HG03571 (cell line): ENCODE measurements around the gene LPAR5.
"Not testable (repeated sequence)": the region's sequence is repeated elsewhere in the genome, so short reads cannot be mapped to it uniquely, and the experiment has no call there.

ENCODE experiments used
- ATAC-seq: cut with Tn5 transposase; IDR thresholded peaks from one replicate; pipeline ENCODE4 v1.9.1; 2021; ENCODE audit not compliant: unreplicated experiment

Gene LPAR5

DNA sequence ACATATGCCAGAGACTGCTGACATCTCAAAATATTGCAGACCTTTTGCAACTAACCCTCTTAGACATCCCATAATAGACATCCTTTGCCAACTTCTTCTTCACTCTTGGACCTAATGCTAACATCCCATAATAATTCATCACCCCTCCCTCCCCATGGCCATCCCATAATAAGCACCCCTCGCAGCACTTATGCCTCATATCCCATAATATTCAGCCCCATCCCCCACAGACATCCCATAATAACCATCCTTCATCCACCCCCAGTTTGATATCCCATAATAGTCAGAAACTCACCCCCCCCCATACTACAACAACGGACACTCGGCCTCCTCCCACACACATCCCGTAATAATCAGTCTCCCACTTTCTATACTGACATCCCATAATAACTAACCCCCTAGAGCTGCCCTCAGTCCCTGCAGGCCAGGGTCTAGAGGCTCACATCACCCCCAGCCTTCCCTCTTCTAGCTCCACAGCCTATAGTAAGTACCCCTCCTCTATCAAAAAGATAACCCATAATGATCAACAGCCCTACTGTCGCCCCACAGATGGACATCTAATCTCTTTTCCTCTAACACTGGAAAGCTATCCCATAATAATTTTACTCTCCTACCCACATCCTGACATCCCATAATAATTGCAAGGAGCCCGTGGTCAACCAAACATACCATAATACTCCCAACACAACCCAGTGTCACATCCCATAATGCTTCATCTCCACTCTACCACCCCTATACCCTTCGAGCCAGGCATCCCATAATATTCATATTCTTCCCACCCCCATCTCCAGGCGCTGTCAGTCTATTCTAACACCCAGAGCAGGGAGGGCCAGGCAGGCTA, 27.8 kb downstream of the LPAR5 start:
- no peak for ATAC-seq

DNA sequence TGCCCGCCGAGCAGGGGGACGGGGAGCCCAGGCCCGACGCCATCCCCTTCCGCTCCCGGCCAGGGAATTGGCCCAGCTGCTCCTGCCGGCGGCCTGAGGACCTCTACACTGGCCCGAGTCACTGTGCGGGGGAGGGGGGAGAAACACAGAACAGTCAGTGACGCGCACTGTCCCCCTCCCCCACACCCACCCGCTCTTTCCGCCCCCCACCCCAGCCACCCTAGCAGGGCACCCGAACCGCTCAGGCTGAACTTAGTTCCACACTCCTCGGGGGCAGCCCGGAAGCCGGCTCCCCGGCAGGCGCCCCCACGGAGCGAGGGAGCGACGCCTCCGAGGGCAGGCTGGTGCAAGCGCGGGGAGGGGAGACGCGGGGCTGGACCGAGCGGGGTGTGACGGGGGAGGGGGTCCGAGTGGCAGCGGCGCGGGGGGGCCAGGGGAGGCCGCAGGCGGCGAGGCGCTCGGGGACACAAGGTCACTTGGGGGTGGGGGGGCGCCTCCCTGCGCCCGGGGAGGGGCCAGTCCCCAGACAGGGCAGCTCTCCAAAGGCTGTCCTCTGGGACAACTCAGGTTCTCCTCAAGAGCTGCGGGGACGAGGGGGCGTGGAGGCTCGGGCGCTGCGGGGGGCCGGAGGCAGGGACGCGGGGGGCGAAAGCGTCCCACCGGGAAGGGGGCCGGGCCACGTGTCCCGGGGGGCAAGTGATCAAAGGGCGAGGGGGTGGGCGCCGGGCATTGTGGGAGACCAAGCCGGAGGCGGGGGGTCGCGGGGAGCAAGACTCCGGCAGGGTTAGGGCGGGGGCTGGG, 29.2 kb downstream of the LPAR5 start:
- ATAC-seq, result no peak

DNA sequence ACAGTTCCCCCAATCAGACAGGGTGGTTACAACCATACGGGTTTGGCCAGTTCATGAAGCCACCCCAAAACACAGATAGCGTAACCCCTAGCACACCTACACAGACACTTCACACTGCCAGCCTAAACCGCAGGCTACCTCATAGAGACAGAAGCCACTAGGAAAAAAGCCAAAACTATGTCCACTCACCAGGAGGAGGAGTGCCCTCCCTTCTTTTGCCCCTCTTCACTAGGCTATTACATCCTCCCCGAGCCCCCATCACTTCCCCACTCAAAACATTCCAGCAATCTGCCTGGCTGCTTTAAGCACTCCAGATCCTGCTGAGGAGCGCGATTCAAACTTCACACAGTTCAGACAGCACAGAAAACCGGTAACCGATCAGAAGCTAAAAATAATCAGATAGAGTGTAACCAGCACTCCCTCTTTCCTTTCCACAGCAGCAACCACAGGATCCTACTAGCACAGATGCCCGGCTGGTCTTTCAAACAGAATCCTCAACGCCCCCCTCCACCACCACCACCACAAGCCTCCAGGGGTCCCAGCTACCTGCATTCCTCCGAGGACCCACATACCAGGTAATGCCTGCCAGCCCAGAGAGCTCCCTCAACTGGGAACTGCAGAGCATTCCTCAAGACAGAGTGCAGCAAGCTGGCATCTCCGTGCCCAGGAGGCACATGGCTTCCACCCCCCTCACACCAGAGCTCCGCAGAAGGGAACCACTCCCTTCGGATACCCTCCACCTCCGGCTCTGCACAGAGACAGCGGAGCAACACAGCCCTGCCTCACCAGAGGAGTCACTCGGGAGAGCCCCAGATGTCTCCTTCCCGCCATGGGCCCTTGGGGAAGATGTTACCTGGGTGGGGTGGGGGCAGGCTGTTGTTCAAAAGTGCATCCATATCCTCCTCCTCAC, 30.1 kb downstream of the LPAR5 start:
- no peak for ATAC-seq

DNA sequence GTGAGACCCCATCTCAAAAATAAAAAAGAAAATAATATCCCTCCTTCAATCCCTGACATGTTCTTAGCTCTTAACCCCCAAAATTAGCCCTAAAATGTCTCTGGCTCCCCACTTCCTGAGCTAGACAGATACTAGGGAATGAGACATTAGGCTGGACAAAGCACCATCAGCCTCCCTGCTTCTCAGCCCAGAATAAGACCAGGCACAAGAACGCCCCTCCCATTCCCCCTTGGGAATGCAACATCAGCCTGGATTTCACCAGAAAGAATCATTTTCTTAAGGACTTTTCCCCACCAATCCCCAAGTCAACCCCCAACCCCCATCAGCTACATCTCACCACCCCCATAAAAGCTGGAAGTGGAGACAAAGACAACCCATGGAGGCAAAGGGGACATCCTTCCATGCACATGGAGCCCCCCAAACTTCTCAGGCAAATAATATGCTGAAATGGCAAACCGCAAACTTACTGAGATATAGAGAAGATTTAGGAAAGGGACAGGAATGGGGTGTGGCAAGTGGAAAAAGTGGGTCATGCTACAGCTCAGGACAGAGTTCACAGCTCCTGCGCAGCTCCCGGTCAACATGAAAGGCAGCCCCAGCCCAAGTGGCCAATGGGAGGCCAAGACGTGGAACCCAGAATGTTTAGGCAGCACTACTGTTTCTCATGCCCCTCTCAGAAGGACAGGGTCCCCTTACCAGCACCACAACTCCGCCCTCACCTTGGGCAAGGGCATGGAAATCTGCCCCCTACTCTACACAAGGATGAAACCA, 31.3 kb downstream of the LPAR5 start:
- ATAC-seq, result no peak

DNA sequence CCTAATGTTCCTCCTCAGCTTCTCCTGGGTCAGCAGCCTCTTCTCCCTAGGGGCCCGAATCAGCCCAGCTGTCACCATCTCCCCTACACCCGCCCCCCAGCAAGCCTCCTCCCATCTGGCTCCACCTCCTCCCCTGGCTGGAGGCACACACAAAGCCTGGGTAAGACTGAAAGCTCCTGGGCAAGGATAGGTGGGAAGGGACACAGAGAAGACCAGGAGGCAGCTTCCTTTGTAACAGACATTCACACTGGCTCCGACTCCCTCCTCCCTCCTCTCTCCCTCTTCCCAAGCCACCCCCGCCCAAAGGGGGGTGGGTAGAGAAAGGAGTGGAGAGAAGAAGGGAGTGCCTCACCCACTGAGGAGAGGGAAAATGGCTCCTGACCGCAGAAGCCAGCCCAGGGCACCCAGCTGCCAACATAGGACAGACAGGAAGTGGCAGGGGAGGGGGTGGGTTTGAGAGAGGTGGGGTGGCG, 32.6 kb downstream of the LPAR5 start:
- no peak for ATAC-seq

DNA sequence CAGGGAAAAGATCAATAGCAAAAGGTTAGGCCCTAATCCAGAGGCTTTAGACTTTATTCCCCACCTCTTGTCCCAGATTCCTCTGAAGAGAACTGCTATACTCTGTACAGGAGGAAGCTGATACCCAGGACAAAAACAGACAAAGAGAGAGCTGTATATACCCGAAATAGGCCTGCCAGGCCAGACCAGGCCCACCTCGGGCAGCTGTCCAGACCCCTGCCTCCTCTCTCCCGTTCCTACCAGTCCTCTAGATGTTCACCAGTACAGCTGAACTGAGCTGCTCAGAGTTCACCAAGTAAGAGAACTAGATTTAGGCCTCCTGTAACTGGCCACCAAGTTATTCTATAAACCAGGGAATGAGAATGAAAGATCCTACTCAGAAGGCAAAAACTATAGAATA, 33.2 kb downstream of the LPAR5 start:
- no peak for ATAC-seq

DNA sequence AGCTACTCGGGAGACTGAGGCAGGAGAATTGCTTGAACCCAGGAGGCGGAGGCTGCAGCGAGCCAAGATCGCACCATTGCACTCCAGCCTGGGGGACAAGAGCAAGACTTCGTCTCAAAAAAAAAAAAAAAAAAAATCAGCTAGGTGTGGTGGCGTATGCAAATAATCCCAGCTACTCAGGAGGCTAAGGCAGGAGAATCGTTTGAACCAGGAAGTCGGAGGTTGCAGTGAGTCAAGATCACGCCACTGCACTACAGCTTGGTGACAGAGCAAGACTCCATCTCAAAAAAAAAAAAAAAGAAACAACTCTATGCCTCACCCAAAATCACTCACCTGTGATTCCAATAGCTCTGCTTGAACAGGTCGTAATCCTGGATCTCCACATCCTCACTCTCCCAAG, 40.1 kb downstream of the LPAR5 start:
- not testable (repeated sequence) for ATAC-seq

DNA sequence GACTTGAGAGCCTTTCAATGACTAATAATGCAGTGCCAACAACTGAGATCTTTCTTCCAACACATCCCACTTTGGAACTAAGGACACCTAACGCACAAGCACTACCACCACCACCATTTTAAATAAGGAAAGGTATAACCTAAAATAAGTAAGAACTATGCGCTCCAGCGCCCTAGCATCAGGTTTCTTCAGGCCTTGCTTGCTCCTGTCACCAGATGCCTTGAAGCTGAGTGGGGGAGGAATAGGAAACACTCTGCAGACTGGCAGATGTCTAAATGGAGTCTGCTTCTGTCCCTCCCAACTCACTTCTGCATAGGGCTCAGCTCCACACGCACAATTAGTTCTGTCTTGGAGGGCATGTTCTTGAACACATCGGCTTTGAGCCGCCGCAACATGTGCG, 43.7 kb downstream of the LPAR5 start:
- no peak for ATAC-seq

DNA sequence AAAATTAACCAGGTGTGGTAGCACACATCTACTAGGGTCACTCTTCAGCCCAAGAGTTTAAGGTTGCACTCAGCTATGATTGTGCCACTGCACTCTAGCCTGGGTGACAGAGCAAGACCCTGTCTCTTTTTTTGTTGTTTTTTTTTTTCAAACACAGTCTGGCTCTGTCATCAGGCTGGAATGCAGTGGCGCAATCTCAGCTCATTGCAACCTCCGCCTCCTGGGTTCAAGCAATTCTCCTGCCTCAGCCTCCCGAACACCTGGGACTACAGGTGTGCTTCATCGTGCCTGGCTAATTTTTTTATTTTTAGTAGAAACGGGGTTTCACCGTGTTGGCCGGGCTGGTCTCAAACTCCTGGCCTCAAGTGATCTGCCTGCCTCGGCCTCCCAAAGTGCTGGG, 49.2 kb downstream of the LPAR5 start:
- not testable (repeated sequence) for ATAC-seq

DNA sequence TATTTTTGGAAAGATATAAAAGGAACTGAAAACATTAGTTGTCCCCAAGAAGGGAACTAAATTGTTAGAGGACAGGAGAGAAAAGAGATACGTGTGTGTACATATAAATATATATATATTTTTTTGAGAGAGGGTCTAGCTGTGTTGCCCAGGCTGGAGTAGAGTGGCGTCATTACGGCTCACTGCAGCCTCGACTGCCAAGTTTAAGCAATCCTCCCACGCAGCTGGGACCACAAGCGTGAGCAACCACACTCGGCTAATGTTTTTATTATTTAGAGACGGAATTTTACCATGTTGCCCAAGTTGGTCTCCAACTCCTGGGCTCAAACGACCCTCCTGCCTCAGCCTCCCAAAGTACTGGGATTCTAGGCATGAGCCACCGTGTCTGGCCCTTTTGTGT, 51.5 kb downstream of the LPAR5 start:
- ATAC-seq, result no peak

DNA sequence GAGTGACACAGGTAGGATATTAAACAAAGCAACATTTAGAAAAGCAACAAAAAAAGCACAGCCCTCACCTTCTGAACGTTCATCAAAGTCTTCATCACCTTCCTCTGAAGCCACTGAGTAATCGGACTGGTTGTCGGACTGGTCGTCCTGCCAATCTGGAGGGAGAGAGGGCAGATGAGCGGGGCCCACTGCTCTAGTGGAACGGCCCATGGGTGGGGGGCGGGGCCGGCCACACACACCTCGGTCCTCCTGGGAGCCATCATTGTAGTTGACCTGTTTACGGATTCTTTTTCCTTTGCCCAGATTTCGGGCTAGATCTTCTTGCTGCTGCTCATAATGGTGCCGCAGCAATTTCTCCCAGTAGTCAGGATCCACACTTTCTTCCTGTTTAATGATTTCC, 52.8 kb downstream of the LPAR5 start:
- ATAC-seq, result no peak

DNA sequence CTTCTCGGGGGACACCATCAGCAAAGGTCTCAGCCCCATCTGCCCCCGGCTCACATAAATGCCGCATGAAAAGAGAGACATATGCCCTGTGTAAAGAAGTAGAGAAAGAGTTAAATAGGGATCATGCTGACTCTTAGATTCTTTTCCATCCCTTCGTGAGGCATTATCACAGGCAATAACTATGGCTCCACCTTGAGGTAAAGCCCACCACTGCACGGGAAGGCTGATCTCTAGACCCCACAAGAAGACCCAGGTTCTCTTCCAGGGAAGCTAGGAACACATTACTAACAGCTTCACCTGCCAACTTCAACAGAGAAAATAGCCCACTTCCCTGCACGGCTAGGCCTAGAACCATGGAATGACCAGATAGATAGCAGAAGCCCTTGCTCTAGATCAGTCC, 53.6 kb downstream of the LPAR5 start:
- ATAC-seq, result no peak

DNA sequence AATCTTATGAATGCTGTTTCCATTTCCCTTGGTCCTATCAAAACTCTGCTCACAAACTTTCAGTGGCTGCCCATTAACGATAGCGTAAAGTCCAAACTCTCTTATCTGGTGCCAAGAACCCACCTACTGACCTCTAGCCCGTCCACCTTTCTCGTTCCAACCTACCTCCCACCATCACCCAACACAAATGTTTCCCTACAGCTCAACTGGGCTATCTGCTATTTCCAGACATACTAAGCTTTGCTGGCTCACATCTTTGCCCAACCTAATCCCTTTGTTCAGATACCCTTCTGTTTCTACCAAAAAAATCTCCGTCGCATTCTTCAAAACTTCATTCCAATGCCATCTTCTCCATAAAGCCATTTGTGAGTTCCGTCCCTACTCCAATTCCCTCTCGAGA, 60.1 kb downstream of the LPAR5 start:
- ATAC-seq, result no peak

DNA sequence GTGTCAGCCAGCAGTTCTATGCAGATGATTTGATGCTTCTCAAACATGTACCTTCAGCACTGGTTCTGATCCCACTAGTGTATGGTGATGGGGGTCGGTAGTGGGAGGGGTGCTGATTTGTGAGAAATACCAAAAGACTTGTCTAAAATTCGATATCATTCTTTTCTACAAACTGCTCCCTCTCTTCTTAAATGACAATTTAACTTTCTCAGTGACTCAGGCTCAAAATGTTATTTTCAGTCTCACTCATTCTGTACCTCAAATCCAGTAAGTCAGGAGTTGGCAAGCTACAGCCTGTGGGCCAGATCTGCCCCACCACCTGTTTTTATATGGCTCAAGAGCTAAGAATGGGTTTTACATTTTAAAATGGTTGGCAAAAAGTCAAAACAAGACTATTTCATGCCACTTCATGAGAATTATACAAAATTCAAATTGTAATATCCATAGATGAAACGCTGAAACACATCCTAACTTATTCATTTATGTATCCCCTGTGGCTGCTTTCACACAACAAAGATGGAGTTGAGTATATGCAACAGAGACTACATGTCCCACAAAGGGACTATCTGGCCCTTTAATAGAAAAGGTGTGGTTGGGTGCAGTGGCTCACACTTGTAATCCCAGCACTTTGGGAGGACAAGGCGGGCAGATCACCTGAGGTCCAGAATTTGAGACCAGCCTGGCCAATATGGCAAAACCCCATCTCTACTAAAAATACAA, 61.0 kb downstream of the LPAR5 start:
- no peak for ATAC-seq

DNA sequence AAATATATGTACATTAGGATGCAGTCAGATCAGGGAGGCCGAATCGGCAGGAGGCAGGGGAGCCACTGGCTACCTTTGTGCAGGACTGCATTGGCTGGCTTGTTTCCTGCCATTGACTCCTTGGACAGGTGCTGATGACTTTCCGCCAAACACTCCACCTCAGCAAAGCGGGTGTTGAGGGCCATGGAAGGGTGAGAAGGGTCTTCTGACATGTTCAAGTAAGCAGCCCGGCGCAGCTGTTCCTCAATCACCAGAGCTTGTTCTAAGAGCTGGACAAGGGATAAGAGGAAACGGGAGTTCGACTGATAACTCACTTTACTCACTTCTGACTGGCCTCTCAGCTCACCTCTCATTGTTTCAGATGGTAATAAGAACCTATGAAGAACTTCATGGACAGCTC, 62.8 kb downstream of the LPAR5 start:
- no peak for ATAC-seq

DNA sequence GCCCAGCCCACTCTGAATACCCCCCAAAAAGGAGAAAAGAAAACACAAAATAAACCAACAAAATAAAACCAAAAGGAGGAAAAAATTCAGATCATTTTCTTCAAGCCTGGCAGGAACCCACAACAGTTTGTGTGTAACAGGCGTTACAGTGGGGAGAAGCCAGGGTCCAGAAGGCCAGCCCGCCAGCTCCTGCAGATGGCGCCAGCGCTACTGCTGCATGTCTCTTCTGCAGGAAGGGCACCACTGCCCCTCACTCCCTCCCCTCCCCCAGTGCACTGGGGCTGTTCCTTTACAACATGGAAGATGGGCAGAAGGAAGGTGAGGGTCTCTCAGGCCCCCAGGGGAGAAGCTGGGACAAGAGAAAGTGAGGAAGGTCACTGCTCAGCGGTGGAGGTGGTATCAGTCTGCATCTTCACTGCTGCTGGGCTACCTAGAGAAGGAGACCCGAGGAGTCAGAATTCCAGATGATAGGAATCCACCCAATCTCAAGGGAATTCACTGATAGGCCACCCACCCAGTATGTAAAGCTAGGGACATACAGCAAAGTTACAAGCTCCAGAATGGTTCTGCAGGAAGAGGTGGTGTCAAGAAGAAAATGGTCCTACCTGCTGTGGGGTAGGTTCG, 65.4 kb downstream of the LPAR5 start:
- ATAC-seq, result no peak

DNA sequence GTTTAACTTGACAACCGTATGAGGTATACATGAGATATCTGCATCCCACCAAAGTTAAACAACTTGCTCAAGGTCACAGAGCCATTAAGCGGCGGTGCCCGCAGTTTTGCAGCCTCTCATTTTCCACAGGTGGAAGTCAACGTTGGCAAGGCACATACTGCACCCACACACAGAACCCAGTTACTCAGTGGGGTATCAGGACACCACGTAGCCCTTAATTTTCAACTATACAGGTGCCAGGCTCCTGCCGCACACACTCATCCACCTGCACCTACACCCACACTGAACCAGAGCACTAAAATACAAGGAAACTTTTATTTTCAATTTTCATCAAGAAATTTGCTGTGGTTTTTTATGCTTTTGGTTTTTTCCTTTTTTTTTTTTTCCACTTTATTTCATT, 66.0 kb downstream of the LPAR5 start:
- no peak for ATAC-seq

DNA sequence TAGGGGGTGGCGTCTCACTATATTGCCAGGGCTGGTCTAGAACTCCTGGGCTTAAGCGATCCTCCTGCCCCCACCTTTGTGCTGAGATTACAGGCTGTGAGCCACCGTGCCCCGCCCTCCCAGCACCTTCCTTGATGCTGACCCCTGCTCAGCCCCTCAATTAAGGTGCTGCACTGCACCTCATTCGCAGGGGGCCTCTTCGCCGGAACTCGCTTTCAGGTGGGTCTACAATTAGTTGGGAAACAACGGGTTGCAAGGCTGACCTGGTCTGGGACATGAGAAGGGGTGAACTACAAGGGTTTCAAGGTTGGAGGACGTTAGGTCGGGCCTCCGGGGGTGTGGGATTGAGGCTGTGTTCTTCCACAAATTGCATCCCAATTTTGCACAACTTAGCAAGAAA, 66.4 kb downstream of the LPAR5 start:
- no peak for ATAC-seq
